Subcutaneous abdominal adipose tissue (tissue), 5 donors: ENCODE measurements around the gene FAM237B.
A peak's percentile ranks its signal among the peaks of the same experiment; 100 is the strongest.
"Not testable (repeated sequence)": the region's sequence is repeated elsewhere in the genome, so short reads cannot be mapped to it uniquely, and the experiment has no call there.

Experiments
- H3K27ac ChIP-seq: one replicate; pipeline ENCODE4 v1.7.0; 2013; ENCODE audit warnings: low read depth, mild to moderate bottlenecking, inconsistent platforms, low read length, moderate library complexity
- H3K27me3 ChIP-seq, 5 donors: one replicate each; pipeline ENCODE4 v1.7.0; 2013; ENCODE audit warnings: low read length in 5 of 5, inconsistent platforms in 1 of 5; ENCODE audit not compliant: control insufficient read depth in 5 of 5, insufficient read depth in 4 of 5
- H3K36me3 ChIP-seq, 5 donors: one replicate each; pipeline ENCODE4 v1.7.0; 2013; ENCODE audit warnings: low read length in 5 of 5; ENCODE audit not compliant: control insufficient read depth in 5 of 5, insufficient read depth in 5 of 5
- H3K4me1 ChIP-seq, 5 donors: one replicate each; pipeline ENCODE4 v1.7.0; 2013; ENCODE audit warnings: low read length in 5 of 5, mild to moderate bottlenecking in 3 of 5, moderate library complexity in 1 of 5; ENCODE audit not compliant: control insufficient read depth in 5 of 5, insufficient read depth in 5 of 5
- H3K4me3 ChIP-seq, 5 donors: one replicate each; pipeline ENCODE4 v1.7.0; 2013; ENCODE audit warnings: low read length in 5 of 5, low read depth in 1 of 5
- H3K9ac ChIP-seq, 5 donors: one replicate each; pipeline ENCODE4 v1.7.0; 2013; ENCODE audit warnings: low read length in 5 of 5, mild to moderate bottlenecking in 4 of 5, moderate library complexity in 3 of 5
- H3K9me3 ChIP-seq, 5 donors: one replicate each; pipeline ENCODE4 v1.7.0; 2013; ENCODE audit warnings: low read length in 5 of 5; ENCODE audit not compliant: control insufficient read depth in 5 of 5
- donor health status: healthy.
- donor health status: healthy.
- donor health status: healthy.
- donor health status: healthy.
- donor health status: healthy.

FAM237B gene

DNA sequence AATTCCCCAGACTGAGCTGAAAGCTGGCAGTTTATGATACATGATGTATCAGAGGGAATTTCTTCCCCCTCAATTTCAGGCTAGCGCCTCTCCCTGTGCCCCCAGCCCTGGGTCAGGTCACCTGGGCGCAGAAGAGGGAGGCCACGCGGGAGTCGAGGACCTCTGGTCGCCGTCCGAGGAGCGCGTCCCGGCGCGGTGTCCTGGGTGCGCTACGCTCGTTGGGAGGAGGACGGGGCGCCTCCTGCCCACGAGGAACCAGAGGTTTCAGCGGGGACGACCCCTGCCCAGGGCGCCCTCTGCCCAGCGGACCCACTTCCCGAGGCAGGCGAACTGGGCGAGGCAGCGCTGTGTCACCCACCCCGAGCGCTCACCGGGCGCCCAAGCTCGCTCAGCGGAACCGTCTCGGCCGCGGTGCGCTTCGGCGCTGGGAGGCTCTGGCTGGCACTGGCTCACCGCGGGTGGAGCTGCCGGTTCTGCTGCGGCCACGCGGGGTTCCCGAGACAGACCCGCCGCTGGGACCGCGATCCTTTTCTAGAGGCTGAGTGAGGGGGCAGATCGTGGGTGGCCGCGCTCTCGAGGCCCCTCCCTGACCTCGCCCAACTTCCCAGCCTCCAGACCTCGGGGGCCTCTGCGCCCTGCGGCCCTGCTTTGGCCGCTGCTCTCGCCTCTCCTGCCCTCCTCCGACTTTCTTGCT is at the start of gene FAM237B:
Gene FAM237B (minus strand): TSS at position 504 of the 694 bp plus-strand sequence. CDS start 1,556 bp downstream, outside the sequence.
- H3K27ac ChIP-seq, result no peak within 1 kb of the TSS
- peak within 1 kb of the TSS in 2 of 5 donors; percentile 39 to 45 for H3K4me3 ChIP-seq
- no peak within 1 kb of the TSS for H3K9ac ChIP-seq
- H3K27me3 ChIP-seq, result peaks cover 24 to 29% (median 26%) of the 10 kb centered on the region in 5 donors
- H3K36me3 ChIP-seq, result no peaks in the 10 kb centered on the region
- peaks cover 0 to 12% (median 10%) of the 10 kb centered on the region in 5 donors for H3K4me1 ChIP-seq
- no peaks in the 10 kb centered on the region for H3K9me3 ChIP-seq

DNA sequence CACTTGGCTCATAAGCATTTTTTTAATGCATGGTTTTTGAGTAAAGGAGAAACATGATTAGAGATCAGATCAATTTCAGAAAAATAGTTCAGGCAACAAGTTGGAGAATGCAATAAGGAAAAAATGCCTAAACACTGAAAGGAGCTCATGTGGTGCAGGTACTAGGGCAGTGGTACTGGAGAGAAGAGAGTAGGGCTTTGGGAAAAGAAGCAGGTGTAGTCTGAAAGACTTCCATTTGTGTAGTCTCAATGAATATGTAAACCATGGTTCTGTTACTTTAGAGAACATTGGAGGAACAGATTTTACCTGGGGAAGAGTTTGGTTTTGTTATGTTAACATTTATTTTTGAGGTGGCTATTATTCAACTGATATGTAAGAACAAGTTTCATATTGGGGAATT is 30.9 kb upstream of the FAM237B start:
- H3K27ac ChIP-seq, result no peak overlapping the region
- H3K4me1 ChIP-seq, result peaks cover 0 to 11% (median 9%) of the 10 kb centered on the region in 5 donors
- H3K9ac ChIP-seq, result no peak overlapping the region
- no peaks in the 10 kb centered on the region for H3K9me3 ChIP-seq
- H3K4me3 ChIP-seq, result no peak overlapping the region
- no peaks in the 10 kb centered on the region for H3K27me3 ChIP-seq
- peaks cover 13 to 22% (median 16%) of the 10 kb centered on the region in 5 donors for H3K36me3 ChIP-seq

DNA sequence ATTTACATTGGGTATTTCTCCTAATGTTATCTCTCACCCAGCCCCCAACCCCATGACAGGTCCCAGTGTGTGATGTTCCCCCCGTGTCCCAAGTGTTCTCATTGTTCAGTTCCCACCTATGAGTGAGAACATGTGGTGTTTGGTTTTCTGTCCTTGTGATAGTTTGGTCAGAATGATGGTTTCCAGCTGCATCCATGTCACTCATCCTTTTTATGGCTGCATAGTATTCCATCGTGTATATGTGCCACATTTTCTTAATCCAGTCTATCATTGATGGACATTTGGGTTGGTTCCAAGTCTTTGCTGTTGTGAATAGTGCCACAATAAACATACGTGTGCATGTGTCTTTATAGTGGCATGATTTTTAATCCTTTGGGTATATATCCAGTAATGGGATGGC is 28.9 kb upstream of the FAM237B start:
- not testable (repeated sequence) for H3K27me3 ChIP-seq, H3K4me3 ChIP-seq, H3K36me3 ChIP-seq, H3K27ac ChIP-seq, H3K9me3 ChIP-seq, H3K9ac ChIP-seq
- H3K4me1 ChIP-seq, result peaks cover 0 to 20% (median 20%) of the 10 kb centered on the region in 5 donors

DNA sequence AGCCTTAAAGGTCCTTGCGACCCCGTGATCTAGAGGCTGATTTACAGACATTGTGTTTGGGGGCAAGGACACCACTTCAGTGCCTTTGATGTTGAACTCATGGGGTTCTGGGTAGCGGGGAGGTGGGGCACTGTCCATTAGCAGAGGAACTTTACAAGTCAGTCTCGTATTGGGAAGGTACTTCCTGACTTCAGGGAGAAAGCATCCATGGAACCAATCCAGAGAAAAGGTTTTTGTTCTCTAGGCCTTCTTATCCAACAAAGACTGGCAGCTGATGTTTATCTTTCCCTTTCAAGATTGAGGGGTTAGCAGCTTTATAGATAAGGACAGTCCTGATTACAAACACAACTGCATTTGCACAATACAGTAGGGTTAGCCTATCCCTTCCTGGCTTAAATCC is 28.2 kb upstream of the FAM237B start:
- H3K9me3 ChIP-seq, result no peaks in the 10 kb centered on the region
- peaks cover 0 to 5% (median 4%) of the 10 kb centered on the region in 5 donors for H3K36me3 ChIP-seq
- peaks cover 0 to 20% (median 20%) of the 10 kb centered on the region in 5 donors for H3K4me1 ChIP-seq
- no peak overlapping the region for H3K9ac ChIP-seq
- no peaks in the 10 kb centered on the region for H3K27me3 ChIP-seq
- H3K27ac ChIP-seq, result no peak overlapping the region
- no peak overlapping the region for H3K4me3 ChIP-seq

DNA sequence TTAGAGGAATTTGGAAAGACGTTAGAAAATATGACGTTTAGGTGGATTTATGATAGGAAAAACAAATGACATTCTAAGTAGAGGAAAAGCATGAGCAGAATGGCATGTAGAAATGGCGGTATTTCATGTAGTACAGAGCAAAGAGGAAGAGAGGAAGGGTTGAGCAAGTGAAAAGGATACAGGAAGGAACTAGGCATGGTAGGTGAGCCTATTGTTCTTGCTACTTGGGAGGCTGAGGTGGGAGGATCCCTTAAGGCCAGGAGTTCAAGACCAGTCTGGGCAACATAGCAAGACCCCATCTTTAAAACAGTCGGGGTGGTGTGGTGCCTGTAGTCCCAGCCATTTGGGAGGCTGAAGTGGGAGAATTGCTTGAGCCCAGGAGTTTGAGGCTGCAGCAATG is 26.7 kb upstream of the FAM237B start:
- Histone ChIP-seq H3K36me3 (no peaks in the 10 kb centered on the region), H3K27ac (no peak overlapping the region), H3K9me3 (no peaks in the 10 kb centered on the region), H3K9ac (no peak overlapping the region), H3K4me1 (peaks cover 0 to 20% (median 20%) of the 10 kb centered on the region in 5 donors), H3K27me3 (no peaks in the 10 kb centered on the region), H3K4me3 (peak overlapping the region in 3 of 5 donors; percentile 22 to 98 (median 83))

DNA sequence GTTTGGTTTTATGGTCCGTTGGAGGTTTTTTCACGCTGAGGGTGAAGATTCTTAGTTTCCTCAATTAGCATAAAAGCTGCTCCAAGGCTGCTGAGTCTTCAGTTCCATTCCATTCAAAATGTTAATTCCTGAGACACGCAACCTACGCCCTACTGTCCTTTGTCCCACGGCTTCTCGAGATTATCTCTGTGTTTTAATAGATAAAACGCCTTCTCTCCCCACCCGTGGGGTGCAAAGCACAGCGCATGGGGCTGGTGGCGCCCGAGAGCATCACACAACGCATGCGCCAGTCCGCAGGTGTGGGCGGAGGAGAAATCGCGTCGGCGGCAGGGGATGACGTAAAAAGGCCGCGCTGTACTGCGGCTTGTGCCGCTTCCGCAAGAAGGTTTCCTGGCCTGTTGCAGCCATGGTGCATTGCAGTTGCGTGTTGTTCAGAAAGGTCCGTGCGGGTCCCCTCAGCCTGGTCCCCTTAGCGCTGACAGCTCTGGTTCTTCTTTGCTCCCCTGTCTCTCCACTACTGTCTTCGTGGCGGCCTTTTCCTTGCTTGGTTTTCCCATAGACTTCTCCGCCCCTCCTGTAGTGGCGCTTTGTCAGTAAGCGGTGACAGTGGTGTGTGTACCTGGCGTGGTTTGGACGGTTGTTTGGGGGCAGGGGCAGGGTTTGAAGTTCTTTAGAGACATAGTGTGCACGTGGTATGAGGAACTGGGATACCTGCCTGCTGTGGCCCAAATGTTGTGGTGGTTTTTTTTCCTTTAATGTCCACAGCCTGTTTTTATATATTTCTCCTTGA is 25.4 kb upstream of the FAM237B start, which contains the start of gene GTPBP10:
Gene GTPBP10 (plus strand): TSS at position 381 of the 790 bp plus-strand sequence. CDS start 26 bp downstream, at position 407.
- peak within 1 kb of the TSS; percentile 96 for H3K27ac ChIP-seq
- H3K4me3 ChIP-seq, result peak within 1 kb of the TSS; percentile 83 to 100 (median 98)
- H3K9me3 ChIP-seq, result no peaks in the 10 kb centered on the region
- H3K36me3 ChIP-seq, result no peaks in the 10 kb centered on the region
- H3K9ac ChIP-seq, result peak within 1 kb of the TSS; percentile 93 to 100 (median 98)
- H3K27me3 ChIP-seq, result no peaks in the 10 kb centered on the region
- peaks cover 0 to 20% (median 20%) of the 10 kb centered on the region in 5 donors for H3K4me1 ChIP-seq

DNA sequence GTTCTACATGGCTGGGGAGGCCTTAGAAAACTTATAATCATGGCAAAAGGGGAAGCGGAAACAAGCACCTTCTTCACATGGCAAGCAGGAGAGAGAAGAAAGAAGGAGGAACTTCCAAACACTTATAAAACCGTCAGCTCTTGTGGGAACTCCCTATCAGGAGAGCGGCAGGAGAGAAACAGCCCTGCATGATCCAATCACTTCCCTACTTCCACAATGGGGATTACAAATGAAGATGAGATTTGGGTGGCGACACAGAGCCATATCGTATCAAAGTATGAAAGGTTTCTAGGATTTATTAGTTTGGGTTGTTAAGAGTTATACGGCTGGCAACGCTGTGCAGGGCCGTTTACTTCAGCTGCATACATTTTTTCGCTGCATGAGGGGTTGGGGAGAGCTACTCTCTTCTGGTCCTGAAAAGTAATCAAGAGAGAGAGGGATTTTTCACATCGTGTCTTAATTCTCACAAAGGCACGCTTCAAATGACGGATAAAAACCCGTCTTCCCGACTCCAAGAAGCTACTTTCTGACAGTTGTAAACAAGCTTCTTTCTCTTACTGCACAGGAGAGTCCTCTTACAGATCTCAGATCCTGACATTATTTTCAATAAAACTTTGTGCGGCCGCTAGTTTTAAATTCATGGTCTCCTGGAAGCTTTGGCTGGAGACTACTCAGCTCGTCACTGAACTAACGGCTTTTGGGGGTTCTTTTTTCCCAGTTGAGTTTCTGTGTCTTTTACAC is 24.7 kb upstream of the FAM237B start:
- peak overlapping the region; percentile 96 for H3K27ac ChIP-seq

DNA sequence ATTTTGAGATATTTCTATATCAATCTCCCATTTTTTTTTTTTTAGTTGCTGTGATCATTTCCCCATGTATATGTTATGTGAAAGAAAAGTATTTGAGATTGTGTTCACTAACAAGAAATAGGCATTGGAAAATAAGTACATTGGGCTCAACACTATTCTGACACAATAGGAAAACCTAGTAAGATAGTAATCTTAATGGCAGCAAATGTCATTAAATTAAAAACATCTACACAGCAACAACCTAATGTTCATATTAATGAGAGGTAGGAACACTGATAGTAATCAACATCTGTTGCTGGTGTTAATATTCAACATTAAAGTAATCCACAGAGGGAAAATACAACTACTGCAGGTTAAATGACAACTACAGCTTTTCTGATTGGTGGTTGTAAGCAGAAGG is 23.9 kb upstream of the FAM237B start:
- no peaks in the 10 kb centered on the region for H3K36me3 ChIP-seq
- H3K9me3 ChIP-seq, result no peaks in the 10 kb centered on the region
- peaks cover 0 to 20% (median 20%) of the 10 kb centered on the region in 5 donors for H3K4me1 ChIP-seq
- H3K4me3 ChIP-seq, result peak overlapping the region in 2 of 5 donors; percentile 98 to 100
- peak overlapping the region in 1 of 5 donors; percentile 99 for H3K9ac ChIP-seq
- no peaks in the 10 kb centered on the region for H3K27me3 ChIP-seq
- H3K27ac ChIP-seq, result peak overlapping the region; percentile 96

More for the DNA sequence above, 24.7 kb upstream of the FAM237B start:
- Histone ChIP-seq H3K27me3 (no peaks in the 10 kb centered on the region), H3K9ac (peak overlapping the region; percentile 93 to 100 (median 98)), H3K36me3 (no peaks in the 10 kb centered on the region), H3K4me3 (peak overlapping the region; percentile 83 to 100 (median 98)), H3K4me1 (peaks cover 0 to 20% (median 20%) of the 10 kb centered on the region in 5 donors), H3K9me3 (no peaks in the 10 kb centered on the region)

DNA sequence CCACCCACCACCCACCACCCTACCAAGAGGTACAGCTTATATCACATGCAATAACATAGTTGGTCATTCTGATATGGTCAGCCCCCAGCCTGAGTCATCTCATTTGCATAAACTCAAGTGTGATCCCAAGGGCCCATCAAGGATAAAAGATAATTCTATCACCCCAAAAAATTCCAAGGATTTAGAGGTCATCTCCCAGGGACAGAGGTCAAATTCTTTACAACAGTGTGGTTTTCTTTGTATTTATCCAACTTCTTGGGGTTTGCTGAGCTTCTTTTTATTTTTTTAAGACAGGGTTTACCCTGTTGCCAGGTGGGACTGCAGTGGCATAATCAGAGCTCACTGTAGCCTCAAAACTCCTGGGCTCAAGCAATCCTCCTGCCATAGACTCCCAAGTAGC is 16.0 kb upstream of the FAM237B start:
- Histone ChIP-seq H3K9ac (no peak overlapping the region), H3K4me3 (no peak overlapping the region), H3K27me3 (peaks cover 0 to 3% (median 0%) of the 10 kb centered on the region in 5 donors), H3K9me3 (no peaks in the 10 kb centered on the region), H3K4me1 (no peaks in the 10 kb centered on the region), H3K36me3 (no peaks in the 10 kb centered on the region), H3K27ac (no peak overlapping the region)
